Liver (tissue), 9 donors: ENCODE data around the gene RAB5IF. TPM values are rescaled to one million over a fixed set of nuclear protein-coding genes. Genes with fewer than 3 reads are reported as not detected.

ENCODE experiments used
- DNase-seq: peaks from one replicate; pipeline ENCODE4 v3.0.0-alpha.2; 2017; ENCODE audit warnings: low spot score
- H3K27ac ChIP-seq, 2 donors: one replicate each; pipeline ENCODE4 v1.7.0; 2013; ENCODE audit warnings: inconsistent platforms in 2 of 2, low read length in 2 of 2, control low read depth in 1 of 2, low read depth in 1 of 2, mild to moderate bottlenecking in 1 of 2
- H3K27me3 ChIP-seq, 4 donors: one replicate each; pipeline versions ENCODE4 v1.6.1 to v1.7.0; 2013; ENCODE audit warnings: low read length in 3 of 4, inconsistent platforms in 1 of 4, mild to moderate bottlenecking in 1 of 4, moderate library complexity in 1 of 4; ENCODE audit not compliant: control insufficient read depth in 4 of 4, insufficient read depth in 4 of 4
- H3K36me3 ChIP-seq, 4 donors: one replicate each; pipeline versions ENCODE4 v1.6.1 to v1.7.0; 2013; ENCODE audit warnings: low read length in 3 of 4, mild to moderate bottlenecking in 3 of 4, low read depth in 1 of 4, moderate library complexity in 1 of 4; ENCODE audit not compliant: control insufficient read depth in 4 of 4, insufficient read depth in 3 of 4
- H3K4me1 ChIP-seq, 4 donors: one replicate each; pipeline versions ENCODE4 v1.6.1 to v1.7.0; 2013; ENCODE audit warnings: low read length in 3 of 4, mild to moderate bottlenecking in 3 of 4, moderate library complexity in 1 of 4; ENCODE audit not compliant: control insufficient read depth in 4 of 4, insufficient read depth in 4 of 4
- H3K4me3 ChIP-seq, 3 donors: one replicate each; pipeline versions ENCODE4 v1.6.1 to v1.7.0; 2013; ENCODE audit warnings: low read length in 3 of 3, control low read depth in 1 of 3, low read depth in 1 of 3, mild to moderate bottlenecking in 1 of 3
- H3K9ac ChIP-seq, 2 donors: one replicate each; pipeline ENCODE4 v1.7.0; 2013; ENCODE audit warnings: low read length in 2 of 2, mild to moderate bottlenecking in 2 of 2, moderate library complexity in 2 of 2, control low read depth in 1 of 2, low read depth in 1 of 2
- H3K9me3 ChIP-seq, 4 donors: one replicate each; pipeline versions ENCODE4 v1.6.1 to v1.7.0; 2013; ENCODE audit warnings: low read length in 3 of 4; ENCODE audit not compliant: control insufficient read depth in 4 of 4
- EGR1 ChIP-seq, 2 donors: IDR thresholded peaks; 2 replicates each; pipeline ENCODE4 v1.6.1; 2016 to 2018; ENCODE audit warnings: antibody characterized with exemption in 2 of 2, low read depth in 2 of 2
- FOXA1 ChIP-seq: IDR thresholded peaks from 2 replicates; pipeline ENCODE4 v1.6.1; 2016; ENCODE audit warnings: antibody characterized with exemption
- FOXA2 ChIP-seq: IDR thresholded peaks from 2 replicates; pipeline ENCODE4 v1.6.1; 2016; ENCODE audit warnings: antibody characterized with exemption
- GABPA ChIP-seq, 2 donors: IDR thresholded peaks in 1 of 2; conservative IDR thresholded peaks in 1 of 2; 2 replicates each; pipeline ENCODE4 v1.6.1; 2016; ENCODE audit warnings: antibody characterized with exemption in 2 of 2, mild to moderate bottlenecking in 1 of 2, moderate library complexity in 1 of 2
- HNF4A ChIP-seq, 2 donors: conservative IDR thresholded peaks; 2 replicates each; pipeline ENCODE4 v1.6.1; 2016; ENCODE audit warnings: antibody characterized with exemption in 2 of 2, mild to moderate bottlenecking in 2 of 2
- JUND ChIP-seq, 2 donors: IDR thresholded peaks; 2 replicates each; pipeline ENCODE4 v1.6.1; 2016; ENCODE audit warnings: antibody characterized with exemption in 2 of 2
- NR2F2 ChIP-seq: IDR thresholded peaks from 2 replicates; pipeline ENCODE4 v1.6.1; 2016; ENCODE audit warnings: antibody characterized with exemption
- RAD21 ChIP-seq, 2 donors: IDR thresholded peaks; 2 replicates each; pipeline ENCODE4 v1.6.1; 2016; ENCODE audit warnings: antibody characterized with exemption in 2 of 2, mild to moderate bottlenecking in 2 of 2
- REST ChIP-seq: IDR thresholded peaks from 2 replicates; pipeline ENCODE4 v1.6.1; 2016; ENCODE audit warnings: antibody characterized with exemption, mild to moderate bottlenecking
- RXRA ChIP-seq, 2 donors: IDR thresholded peaks; 2 replicates each; pipeline ENCODE4 v1.6.1; 2017 to 2018; ENCODE audit warnings: antibody characterized with exemption in 2 of 2, mild to moderate bottlenecking in 1 of 2
- SP1 ChIP-seq: IDR thresholded peaks from 2 replicates; pipeline ENCODE4 v1.6.1; 2018; ENCODE audit warnings: antibody characterized with exemption, mild to moderate bottlenecking
- TAF1 ChIP-seq: conservative IDR thresholded peaks from 2 replicates; pipeline ENCODE4 v1.6.1; 2016; ENCODE audit warnings: antibody characterized with exemption, mild to moderate bottlenecking
- YY1 ChIP-seq: IDR thresholded peaks from 2 replicates; pipeline ENCODE4 v1.6.1; 2016; ENCODE audit warnings: antibody characterized with exemption, mild to moderate bottlenecking
- WGBS: extraction: QIAGEN DNeasy Blood & Tissue Kit; methylation state at CpG from one replicate; pipeline ENCODE4 v1.1.7; 2013; 5-methylcytosine and 5-hydroxymethylcytosine counted together
- polyA plus RNA-seq, 2 donors: library from polyadenylated mRNA; stranded (reverse) in 1 of 2; unstranded in 1 of 2; fragments of 200-250 nt in 1 of 2; fragments of >200 nt in 1 of 2; fragmentation: Nextera tagmentation in 1 of 2; extraction: Ambion mirVana in 1 of 2; gene quantifications; one replicate each; pipeline versions ENCODE4 v1.2.1 to v1.2.3, GENCODE V29; 2013 to 2015
- total RNA-seq, 2 donors: library from RNA; depleted of rRNA; stranded (reverse); fragments of >200 nt; gene quantifications; one replicate each; pipeline ENCODE4 v1.2.3, GENCODE V29; 2014
- TF ChIP-seq, protein P1 (sequence below): fragments of 150-350 bp; IDR thresholded peaks from 2 replicates; pipeline ENCODE4 v1.5.1; 2017; ENCODE audit warnings: improper control_type of control experiment, low read depth, low read length; ENCODE audit not compliant: missing input control
- TF ChIP-seq, protein P2 (sequence below): IDR thresholded peaks from 2 replicates; pipeline ENCODE4 v1.6.1; 2016; ENCODE audit warnings: antibody characterized with exemption
- donor health status: healthy.
- donor health status: healthy.
- donor health status: healthy.
- donor health status: healthy.
- donor health status: healthy.

The RAB5IF gene
- total and polyA plus RNA-seq, 4 donors: 58.9 to 170 (median 125) TPM

DNA sequence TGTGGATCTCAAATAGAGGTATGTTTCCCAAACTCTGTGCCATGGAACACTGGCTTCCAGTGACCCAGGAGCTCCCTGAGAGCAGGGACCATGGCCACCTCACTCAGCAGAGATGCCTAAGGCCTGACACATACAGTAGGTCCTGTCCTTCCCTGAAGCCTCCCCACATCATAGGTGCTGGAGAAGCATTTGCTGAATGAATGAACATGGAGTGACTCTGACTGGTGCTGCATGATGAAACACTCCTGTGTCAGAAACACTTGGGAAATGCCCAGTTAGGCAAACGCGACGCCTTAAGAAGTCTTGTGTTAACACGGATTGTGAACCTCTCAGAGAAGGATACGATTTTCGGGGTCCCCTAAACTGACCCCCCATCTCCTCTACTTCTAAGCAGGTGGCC, 26.1 kb downstream of the RAB5IF start:
- no peak overlapping the region for H3K27ac ChIP-seq
- DNase-seq: no peak

GRCh38 chr20:36632147-36632486, 26.5 kb downstream of the RAB5IF start:
- Histone ChIP-seq H3K27ac (no peak overlapping the region), H3K9ac (no peak overlapping the region), H3K36me3 (no peaks in the 10 kb centered on the region), H3K4me1 (no peaks in the 10 kb centered on the region), H3K27me3 (no peaks in the 10 kb centered on the region), H3K4me3 (no peak overlapping the region), H3K9me3 (no peaks in the 10 kb centered on the region)
- TF ChIP-seq, protein P1, sequence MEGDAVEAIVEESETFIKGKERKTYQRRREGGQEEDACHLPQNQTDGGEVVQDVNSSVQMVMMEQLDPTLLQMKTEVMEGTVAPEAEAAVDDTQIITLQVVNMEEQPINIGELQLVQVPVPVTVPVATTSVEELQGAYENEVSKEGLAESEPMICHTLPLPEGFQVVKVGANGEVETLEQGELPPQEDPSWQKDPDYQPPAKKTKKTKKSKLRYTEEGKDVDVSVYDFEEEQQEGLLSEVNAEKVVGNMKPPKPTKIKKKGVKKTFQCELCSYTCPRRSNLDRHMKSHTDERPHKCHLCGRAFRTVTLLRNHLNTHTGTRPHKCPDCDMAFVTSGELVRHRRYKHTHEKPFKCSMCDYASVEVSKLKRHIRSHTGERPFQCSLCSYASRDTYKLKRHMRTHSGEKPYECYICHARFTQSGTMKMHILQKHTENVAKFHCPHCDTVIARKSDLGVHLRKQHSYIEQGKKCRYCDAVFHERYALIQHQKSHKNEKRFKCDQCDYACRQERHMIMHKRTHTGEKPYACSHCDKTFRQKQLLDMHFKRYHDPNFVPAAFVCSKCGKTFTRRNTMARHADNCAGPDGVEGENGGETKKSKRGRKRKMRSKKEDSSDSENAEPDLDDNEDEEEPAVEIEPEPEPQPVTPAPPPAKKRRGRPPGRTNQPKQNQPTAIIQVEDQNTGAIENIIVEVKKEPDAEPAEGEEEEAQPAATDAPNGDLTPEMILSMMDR: no peak
- TF ChIP-seq REST: no peak
- no peak for TF ChIP-seq SP1
- TF ChIP-seq NR2F2: no peak
- no peak for TF ChIP-seq JUND (IDR thresholded peaks at IDR 0.05)
- no peak for TF ChIP-seq RXRA (IDR thresholded peaks at IDR 0.05)
- no peak for TF ChIP-seq HNF4A (conservative IDR thresholded peaks at IDR 0.05)
- TF ChIP-seq YY1: no peak
- no peak for TF ChIP-seq EGR1 (IDR thresholded peaks at IDR 0.05; ENCODE audit: low read depth in 2 of 2)
- TF ChIP-seq, protein P2, sequence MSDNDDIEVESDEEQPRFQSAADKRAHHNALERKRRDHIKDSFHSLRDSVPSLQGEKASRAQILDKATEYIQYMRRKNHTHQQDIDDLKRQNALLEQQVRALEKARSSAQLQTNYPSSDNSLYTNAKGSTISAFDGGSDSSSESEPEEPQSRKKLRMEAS: no peak
- no peak for TF ChIP-seq GABPA (IDR thresholded peaks at IDR 0.05 in 1 of 2, conservative IDR thresholded peaks at IDR 0.05 in 1 of 2)
- TF ChIP-seq FOXA2: no peak
- TF ChIP-seq RAD21 (IDR thresholded peaks at IDR 0.05): no peak
- 87% methylated on average over 3 of the region's 3 CpGs for WGBS
- no peak for DNase-seq

More for the DNA sequence above, 26.1 kb downstream of the RAB5IF start:
- Histone ChIP-seq H3K27me3 (no peaks in the 10 kb centered on the region), H3K4me3 (no peak overlapping the region), H3K36me3 (no peaks in the 10 kb centered on the region), H3K9me3 (no peaks in the 10 kb centered on the region), H3K4me1 (no peaks in the 10 kb centered on the region), H3K9ac (no peak overlapping the region)
- TF ChIP-seq NR2F2: no peak
- TF ChIP-seq YY1: no peak
- TF ChIP-seq JUND (IDR thresholded peaks at IDR 0.05): no peak
- no peak for TF ChIP-seq TAF1
- TF ChIP-seq, protein P1: no peak
- no peak for TF ChIP-seq REST
- TF ChIP-seq FOXA1: no peak
- TF ChIP-seq RXRA (IDR thresholded peaks at IDR 0.05): no peak
- 94% methylated on average over 6 of the region's 6 CpGs for WGBS
